GM12878 (cell line): ENCODE results near the gene NGRN. TPM values are rescaled to one million over a fixed set of nuclear protein-coding genes. Genes with fewer than 3 reads are reported as not detected.

Source experiments
- BACH1 ChIP-seq: fragments of 450-650 bp; IDR thresholded peaks from 2 replicates; pipeline ENCODE4 v1.6.1; 2017; ENCODE audit warnings: mild to moderate bottlenecking, borderline replicate concordance
- BCL11A ChIP-seq: IDR thresholded peaks from 2 replicates; pipeline ENCODE4 v1.6.1; 2011; ENCODE audit warnings: low read depth, low read length
- BRCA1 ChIP-seq: IDR thresholded peaks from 2 replicates; pipeline ENCODE4 v1.6.1; 2011; ENCODE audit warnings: low read depth, low read length, improper control_type of control experiment
- DPF2 ChIP-seq: fragments of 450-650 bp; IDR thresholded peaks from 2 replicates; pipeline ENCODE4 v1.6.1; 2017; ENCODE audit warnings: mild to moderate bottlenecking
- FOXK2 ChIP-seq: fragments of 450-650 bp; IDR thresholded peaks from 2 replicates; pipeline ENCODE4 v1.6.1; 2017; ENCODE audit warnings: mild to moderate bottlenecking, moderate library complexity
- GATAD2B ChIP-seq: fragments of 450-650 bp; conservative IDR thresholded peaks from 2 replicates; pipeline ENCODE4 v1.6.1; 2017; ENCODE audit warnings: low read depth, mild to moderate bottlenecking, moderate library complexity
- HDGF ChIP-seq: fragments of 450-650 bp; IDR thresholded peaks from 2 replicates; pipeline ENCODE4 v1.6.1; 2016; ENCODE audit warnings: antibody characterized with exemption
- MEF2B ChIP-seq: fragments of 450-650 bp; IDR thresholded peaks from 2 replicates; pipeline ENCODE4 v1.6.1; 2018; ENCODE audit warnings: mild to moderate bottlenecking, moderate library complexity; ENCODE audit not compliant: partially characterized antibody, poor library complexity, severe bottlenecking
- NBN ChIP-seq: fragments of 450-650 bp; IDR thresholded peaks from 2 replicates; pipeline ENCODE4 v1.6.1; 2016
- POLR2AphosphoS2 ChIP-seq: IDR thresholded peaks from 2 replicates; pipeline ENCODE4 v1.6.1; 2011; ENCODE audit warnings: low read depth, mild to moderate bottlenecking, low read length, improper control_type of control experiment, moderate library complexity
- SREBF2 ChIP-seq: IDR thresholded peaks from 2 replicates; pipeline ENCODE4 v1.6.1; 2012; ENCODE audit warnings: mild to moderate bottlenecking, low read length
- STAT1 ChIP-seq: fragments of 450-650 bp; conservative IDR thresholded peaks from 2 replicates; pipeline ENCODE4 v1.6.1; 2014; ENCODE audit warnings: antibody characterized with exemption, mild to moderate bottlenecking
- YY1 ChIP-seq: IDR thresholded peaks from 2 replicates; pipeline ENCODE4 v1.6.1; 2011; ENCODE audit warnings: low read depth, mild to moderate bottlenecking, low read length
- polyA plus RNA-seq, 11 experiments: library from polyadenylated mRNA; depleted of rRNA in 4 of 11; unstranded in 6 of 11; stranded (reverse) in 5 of 11; fragments of >200 nt; fragmentation: Nextera tagmentation in 4 of 11; fragmentation: Illumina TruSeq in 1 of 11; extraction: Ambion mirVana in 4 of 11; extraction: Trizol in 1 of 11; gene quantifications; 1 replicate in 1 of 11; 2 replicates in 10 of 11; pipeline versions ENCODE4 v1.2.1 to v1.2.3, GENCODE V29; 2011 to 2016; ENCODE audit warnings: inconsistent platforms in 2 of 11, missing spikeins in 2 of 11, low read depth in 1 of 11
- total RNA-seq, 4 experiments: library from RNA; depleted of rRNA in 3 of 4; stranded (reverse); fragments of >200 nt in 3 of 4; fragmentation: Illumina TruSeq in 1 of 4; extraction: Trizol in 1 of 4; gene quantifications; 2 replicates each; pipeline versions ENCODE4 v1.2.1 to v1.2.3, GENCODE V29; 2013 to 2021
- TF ChIP-seq, protein P1 (sequence below): fragments of 450-650 bp; IDR thresholded peaks from 2 replicates; pipeline ENCODE4 v1.6.1; 2017; ENCODE audit warnings: mild to moderate bottlenecking
- TF ChIP-seq, protein P2 (sequence below): fragments of 450-650 bp; formaldehyde crosslinking; IDR thresholded peaks from 2 replicates; pipeline ENCODE4 v1.4.0; 2020; ENCODE audit warnings: mild to moderate bottlenecking, moderate library complexity
- TF ChIP-seq, protein P3 (sequence below): fragments of 450-650 bp; IDR thresholded peaks from 2 replicates; pipeline ENCODE4 v1.6.1; 2017; ENCODE audit warnings: mild to moderate bottlenecking, moderate library complexity
- TF ChIP-seq, protein P4 (sequence below): fragments of 450-650 bp; IDR thresholded peaks from 2 replicates; pipeline ENCODE4 v1.6.1; 2016; ENCODE audit warnings: mild to moderate bottlenecking, moderate library complexity, borderline replicate concordance

NGRN gene
- total and polyA plus RNA-seq, 10 of the 15 experiments (the other 5 are each of a cell fraction or from before 2014, with no cell fraction given), result 5.8 to 31.3 (median 23.2) TPM

DNA sequence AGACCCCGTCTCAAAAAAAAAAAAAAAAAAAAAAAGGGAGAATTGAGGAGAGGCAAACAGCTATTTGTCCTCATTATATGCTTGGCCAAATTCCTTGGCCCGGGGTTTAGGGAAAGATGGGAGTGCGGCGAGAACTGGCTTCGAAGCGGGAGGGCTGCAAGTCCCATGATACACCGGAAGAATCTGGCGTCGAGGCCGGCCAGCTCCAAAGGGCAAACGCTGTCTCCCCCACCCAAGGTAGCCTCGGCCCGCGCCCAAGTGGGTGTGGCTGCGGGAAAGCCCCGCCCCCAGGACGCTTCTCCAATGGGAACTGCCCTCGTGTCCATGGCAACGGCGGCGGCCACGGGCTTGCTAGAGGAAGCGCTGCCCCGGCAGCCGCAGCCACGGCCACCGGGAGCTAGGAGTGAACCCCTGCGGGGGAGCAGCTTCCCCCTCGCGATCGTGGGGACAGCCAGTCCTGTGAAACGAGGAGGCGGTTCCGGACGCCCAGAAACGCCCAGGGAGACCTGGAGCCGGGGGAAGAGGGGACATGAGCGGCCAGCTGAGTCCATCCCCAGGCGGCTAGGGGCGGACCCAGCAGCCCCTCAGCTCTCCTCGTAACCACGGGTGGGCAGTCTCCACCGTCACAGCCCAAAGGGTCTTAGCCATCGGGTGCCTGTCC, 16.1 kb upstream of the NGRN start, which contains the start of gene TTLL13 (continued):
- TF ChIP-seq, protein P1, sequence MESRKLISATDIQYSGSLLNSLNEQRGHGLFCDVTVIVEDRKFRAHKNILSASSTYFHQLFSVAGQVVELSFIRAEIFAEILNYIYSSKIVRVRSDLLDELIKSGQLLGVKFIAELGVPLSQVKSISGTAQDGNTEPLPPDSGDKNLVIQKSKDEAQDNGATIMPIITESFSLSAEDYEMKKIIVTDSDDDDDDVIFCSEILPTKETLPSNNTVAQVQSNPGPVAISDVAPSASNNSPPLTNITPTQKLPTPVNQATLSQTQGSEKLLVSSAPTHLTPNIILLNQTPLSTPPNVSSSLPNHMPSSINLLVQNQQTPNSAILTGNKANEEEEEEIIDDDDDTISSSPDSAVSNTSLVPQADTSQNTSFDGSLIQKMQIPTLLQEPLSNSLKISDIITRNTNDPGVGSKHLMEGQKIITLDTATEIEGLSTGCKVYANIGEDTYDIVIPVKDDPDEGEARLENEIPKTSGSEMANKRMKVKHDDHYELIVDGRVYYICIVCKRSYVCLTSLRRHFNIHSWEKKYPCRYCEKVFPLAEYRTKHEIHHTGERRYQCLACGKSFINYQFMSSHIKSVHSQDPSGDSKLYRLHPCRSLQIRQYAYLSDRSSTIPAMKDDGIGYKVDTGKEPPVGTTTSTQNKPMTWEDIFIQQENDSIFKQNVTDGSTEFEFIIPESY, result no peak
- no peak for TF ChIP-seq HDGF
- TF ChIP-seq, protein P2, sequence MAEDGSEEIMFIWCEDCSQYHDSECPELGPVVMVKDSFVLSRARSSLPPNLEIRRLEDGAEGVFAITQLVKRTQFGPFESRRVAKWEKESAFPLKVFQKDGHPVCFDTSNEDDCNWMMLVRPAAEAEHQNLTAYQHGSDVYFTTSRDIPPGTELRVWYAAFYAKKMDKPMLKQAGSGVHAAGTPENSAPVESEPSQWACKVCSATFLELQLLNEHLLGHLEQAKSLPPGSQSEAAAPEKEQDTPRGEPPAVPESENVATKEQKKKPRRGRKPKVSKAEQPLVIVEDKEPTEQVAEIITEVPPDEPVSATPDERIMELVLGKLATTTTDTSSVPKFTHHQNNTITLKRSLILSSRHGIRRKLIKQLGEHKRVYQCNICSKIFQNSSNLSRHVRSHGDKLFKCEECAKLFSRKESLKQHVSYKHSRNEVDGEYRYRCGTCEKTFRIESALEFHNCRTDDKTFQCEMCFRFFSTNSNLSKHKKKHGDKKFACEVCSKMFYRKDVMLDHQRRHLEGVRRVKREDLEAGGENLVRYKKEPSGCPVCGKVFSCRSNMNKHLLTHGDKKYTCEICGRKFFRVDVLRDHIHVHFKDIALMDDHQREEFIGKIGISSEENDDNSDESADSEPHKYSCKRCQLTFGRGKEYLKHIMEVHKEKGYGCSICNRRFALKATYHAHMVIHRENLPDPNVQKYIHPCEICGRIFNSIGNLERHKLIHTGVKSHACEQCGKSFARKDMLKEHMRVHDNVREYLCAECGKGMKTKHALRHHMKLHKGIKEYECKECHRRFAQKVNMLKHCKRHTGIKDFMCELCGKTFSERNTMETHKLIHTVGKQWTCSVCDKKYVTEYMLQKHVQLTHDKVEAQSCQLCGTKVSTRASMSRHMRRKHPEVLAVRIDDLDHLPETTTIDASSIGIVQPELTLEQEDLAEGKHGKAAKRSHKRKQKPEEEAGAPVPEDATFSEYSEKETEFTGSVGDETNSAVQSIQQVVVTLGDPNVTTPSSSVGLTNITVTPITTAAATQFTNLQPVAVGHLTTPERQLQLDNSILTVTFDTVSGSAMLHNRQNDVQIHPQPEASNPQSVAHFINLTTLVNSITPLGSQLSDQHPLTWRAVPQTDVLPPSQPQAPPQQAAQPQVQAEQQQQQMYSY, result no peak
- no peak for TF ChIP-seq FOXK2
- no peak for TF ChIP-seq BRCA1
- TF ChIP-seq POLR2AphosphoS2, result no peak
- TF ChIP-seq, protein P3, sequence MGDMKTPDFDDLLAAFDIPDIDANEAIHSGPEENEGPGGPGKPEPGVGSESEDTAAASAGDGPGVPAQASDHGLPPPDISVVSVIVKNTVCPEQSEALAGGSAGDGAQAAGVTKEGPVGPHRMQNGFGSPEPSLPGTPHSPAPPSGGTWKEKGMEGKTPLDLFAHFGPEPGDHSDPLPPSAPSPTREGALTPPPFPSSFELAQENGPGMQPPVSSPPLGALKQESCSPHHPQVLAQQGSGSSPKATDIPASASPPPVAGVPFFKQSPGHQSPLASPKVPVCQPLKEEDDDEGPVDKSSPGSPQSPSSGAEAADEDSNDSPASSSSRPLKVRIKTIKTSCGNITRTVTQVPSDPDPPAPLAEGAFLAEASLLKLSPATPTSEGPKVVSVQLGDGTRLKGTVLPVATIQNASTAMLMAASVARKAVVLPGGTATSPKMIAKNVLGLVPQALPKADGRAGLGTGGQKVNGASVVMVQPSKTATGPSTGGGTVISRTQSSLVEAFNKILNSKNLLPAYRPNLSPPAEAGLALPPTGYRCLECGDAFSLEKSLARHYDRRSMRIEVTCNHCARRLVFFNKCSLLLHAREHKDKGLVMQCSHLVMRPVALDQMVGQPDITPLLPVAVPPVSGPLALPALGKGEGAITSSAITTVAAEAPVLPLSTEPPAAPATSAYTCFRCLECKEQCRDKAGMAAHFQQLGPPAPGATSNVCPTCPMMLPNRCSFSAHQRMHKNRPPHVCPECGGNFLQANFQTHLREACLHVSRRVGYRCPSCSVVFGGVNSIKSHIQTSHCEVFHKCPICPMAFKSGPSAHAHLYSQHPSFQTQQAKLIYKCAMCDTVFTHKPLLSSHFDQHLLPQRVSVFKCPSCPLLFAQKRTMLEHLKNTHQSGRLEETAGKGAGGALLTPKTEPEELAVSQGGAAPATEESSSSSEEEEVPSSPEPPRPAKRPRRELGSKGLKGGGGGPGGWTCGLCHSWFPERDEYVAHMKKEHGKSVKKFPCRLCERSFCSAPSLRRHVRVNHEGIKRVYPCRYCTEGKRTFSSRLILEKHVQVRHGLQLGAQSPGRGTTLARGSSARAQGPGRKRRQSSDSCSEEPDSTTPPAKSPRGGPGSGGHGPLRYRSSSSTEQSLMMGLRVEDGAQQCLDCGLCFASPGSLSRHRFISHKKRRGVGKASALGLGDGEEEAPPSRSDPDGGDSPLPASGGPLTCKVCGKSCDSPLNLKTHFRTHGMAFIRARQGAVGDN, result no peak
- TF ChIP-seq, protein P4, sequence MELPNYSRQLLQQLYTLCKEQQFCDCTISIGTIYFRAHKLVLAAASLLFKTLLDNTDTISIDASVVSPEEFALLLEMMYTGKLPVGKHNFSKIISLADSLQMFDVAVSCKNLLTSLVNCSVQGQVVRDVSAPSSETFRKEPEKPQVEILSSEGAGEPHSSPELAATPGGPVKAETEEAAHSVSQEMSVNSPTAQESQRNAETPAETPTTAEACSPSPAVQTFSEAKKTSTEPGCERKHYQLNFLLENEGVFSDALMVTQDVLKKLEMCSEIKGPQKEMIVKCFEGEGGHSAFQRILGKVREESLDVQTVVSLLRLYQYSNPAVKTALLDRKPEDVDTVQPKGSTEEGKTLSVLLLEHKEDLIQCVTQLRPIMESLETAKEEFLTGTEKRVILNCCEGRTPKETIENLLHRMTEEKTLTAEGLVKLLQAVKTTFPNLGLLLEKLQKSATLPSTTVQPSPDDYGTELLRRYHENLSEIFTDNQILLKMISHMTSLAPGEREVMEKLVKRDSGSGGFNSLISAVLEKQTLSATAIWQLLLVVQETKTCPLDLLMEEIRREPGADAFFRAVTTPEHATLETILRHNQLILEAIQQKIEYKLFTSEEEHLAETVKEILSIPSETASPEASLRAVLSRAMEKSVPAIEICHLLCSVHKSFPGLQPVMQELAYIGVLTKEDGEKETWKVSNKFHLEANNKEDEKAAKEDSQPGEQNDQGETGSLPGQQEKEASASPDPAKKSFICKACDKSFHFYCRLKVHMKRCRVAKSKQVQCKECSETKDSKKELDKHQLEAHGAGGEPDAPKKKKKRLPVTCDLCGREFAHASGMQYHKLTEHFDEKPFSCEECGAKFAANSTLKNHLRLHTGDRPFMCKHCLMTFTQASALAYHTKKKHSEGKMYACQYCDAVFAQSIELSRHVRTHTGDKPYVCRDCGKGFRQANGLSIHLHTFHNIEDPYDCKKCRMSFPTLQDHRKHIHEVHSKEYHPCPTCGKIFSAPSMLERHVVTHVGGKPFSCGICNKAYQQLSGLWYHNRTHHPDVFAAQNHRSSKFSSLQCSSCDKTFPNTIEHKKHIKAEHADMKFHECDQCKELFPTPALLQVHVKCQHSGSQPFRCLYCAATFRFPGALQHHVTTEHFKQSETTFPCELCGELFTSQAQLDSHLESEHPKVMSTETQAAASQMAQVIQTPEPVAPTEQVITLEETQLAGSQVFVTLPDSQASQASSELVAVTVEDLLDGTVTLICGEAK, result no peak
- 0 out of 2 replicates have a peak, but pooled peaks have one; percentile 22 for TF ChIP-seq DPF2
- no peak for TF ChIP-seq NBN
- TF ChIP-seq STAT1, result no peak
- TF ChIP-seq GATAD2B, result peak; percentile 42; the same call in 1 of the 2 replicates
- no peak for TF ChIP-seq MEF2B
- TF ChIP-seq YY1, result no peak
- no peak for TF ChIP-seq SREBF2
- TF ChIP-seq BCL11A, result no peak
- 0 out of 2 replicates have a peak, but pooled peaks have one; percentile 52 for TF ChIP-seq BACH1
